Stimulated activated CD8-positive, alpha-beta memory T cell treated with anti-CD3 and anti-CD28 coated beads, Interleukin-7, amount 100 ng/mL, for 24 hours (primary cell): ENCODE measurements around the gene LAMB1.

ENCODE experiments used
- DNase-seq: peaks from one replicate; pipeline ENCODE4 v3.0.0-alpha.2; 2020; ENCODE audit warnings: low read depth

The LAMB1 gene

DNA sequence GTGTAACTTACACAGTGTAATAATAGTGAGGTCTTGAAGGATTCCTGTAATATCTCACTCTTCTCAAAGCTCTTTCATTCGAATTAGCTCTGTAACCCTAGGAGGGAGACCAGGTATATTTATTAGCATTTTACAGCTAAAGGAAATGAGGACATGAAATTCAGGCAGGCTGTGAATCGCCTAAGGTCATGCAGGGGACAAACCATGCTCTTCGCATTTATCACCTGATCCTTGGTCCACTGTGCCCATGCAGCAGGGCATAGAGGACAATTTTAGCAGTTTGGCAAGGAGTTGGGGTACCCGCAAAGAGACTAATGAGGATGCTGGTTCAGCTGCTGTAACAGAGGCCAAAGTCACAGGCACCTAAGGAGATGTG lies 14.8 kb upstream of the LAMB1 start:
- DNase-seq, result no peak

DNA sequence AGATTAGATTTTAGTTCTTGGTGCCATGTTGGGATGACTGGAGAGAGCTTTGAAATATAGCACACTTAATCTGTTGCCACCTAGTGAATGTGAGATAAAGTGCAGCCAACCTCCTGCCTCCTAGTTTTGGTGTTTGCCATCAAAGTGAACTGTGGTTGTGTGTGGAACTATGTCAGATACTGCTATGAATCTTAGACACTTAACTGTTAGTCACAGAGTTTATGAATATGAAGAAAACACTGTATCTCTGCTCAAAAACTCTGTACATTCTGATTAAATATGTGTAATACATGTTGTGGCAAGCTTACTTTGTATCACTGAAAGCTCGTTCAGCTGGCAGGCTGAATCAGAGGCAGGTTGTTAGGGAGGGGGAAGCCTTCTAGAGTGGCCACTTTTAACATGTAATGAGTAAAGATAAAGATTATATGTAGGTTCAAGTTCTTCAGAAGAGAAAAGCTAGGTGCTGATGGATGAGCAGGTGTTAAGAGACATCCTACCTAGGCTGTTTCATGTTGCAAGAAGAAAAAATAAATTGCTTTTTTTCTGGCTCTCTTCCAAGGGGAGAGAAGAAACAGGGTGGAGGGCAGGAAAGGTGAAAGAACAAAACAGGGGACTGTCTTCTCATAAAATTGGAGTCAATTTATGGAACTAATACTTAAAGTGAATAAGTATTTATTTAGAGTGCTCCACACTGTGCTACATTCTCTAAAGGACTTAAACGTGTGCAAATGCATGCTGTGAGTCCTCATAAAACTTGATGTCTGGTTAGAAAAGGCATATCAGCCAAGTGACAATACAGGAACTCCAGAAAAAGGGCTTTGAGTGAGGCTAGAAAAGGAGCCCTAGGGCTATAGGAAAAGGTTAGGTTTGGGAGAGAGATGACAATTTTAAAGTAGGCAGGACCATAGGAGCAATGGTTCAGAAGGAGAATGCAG lies 14.1 kb upstream of the LAMB1 start:
- no peak for DNase-seq

DNA sequence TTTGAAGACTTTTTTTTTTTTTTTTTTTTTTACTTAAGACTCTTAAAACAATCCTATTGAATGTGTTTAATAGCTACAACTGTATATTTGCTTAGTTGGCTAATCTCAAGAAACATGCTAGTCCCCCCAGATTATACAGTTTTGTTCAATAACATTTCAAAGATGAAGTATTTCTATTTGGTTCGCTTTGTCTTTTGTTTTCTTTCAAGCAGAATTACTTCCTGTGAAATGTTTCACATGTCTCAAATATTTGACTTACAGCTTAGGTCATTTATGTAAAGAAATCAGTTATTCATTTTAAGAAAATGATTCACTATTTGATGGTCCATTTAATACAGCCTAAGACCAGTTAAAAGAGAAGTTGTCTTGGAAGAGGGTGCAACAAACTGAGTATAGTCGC lies 12.8 kb upstream of the LAMB1 start:
- DNase-seq, result no peak

DNA sequence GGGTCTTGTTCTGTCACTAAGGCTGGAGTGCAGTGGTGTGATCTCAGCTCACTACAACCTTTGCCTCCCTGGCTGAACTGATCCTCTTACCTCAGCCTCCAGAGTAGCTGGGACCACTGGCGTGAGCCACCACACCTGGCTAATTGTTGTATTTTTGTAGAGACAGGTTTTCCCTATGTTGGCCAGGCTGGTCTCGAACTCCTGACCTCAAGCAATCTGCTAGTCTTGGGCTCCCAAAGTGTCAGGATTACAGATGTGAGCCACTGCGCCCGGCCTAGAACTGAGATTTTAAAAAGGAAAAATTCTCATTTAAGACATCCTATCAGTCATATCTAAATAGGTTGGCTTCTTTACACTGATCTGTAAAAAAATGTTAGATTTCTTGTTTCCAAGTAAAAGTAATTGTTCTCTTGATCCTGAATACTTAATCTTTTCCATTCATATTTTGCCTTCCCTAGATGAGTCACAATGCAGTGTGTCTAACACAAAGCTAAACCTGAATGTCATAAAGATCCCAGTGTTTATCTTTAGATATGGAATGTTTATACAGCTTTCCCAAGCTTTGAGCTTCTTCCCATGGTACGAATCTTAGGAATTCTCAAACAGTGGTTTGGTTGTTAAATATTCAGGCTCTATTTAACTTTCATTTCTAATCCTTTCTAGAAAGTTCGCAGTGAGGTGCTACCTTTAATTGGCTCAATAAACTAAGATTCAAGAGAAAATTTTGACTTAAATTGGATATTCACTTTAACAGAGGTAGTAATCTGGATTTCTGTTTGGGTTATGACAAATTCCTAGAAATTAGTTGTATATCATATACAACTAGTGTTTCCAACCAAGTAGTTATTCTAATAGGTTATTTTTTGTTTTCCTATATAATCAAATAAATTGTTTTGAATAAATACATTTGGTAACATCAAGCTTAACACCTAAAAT lies 12.1 kb upstream of the LAMB1 start:
- DNase-seq, result no peak

DNA sequence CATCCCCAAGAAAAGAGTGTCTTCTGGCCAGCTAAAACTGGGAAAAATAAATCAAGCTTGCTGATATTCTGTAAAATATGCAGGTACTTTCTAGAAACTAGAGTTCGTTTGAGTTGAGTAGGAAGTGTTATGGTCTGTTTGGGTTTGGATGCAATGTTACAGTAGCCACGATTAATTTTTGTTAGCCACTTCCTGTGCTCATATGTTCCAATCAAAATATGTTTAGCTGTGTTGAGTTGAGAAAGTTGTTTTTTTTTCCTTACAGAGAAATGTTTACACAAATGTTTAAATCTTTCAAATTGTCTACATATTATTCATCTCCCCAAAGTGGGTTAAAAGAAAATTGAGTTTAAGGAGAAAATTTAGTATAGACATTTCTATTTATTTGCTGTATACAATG lies 11.3 kb upstream of the LAMB1 start:
- DNase-seq, result no peak

DNA sequence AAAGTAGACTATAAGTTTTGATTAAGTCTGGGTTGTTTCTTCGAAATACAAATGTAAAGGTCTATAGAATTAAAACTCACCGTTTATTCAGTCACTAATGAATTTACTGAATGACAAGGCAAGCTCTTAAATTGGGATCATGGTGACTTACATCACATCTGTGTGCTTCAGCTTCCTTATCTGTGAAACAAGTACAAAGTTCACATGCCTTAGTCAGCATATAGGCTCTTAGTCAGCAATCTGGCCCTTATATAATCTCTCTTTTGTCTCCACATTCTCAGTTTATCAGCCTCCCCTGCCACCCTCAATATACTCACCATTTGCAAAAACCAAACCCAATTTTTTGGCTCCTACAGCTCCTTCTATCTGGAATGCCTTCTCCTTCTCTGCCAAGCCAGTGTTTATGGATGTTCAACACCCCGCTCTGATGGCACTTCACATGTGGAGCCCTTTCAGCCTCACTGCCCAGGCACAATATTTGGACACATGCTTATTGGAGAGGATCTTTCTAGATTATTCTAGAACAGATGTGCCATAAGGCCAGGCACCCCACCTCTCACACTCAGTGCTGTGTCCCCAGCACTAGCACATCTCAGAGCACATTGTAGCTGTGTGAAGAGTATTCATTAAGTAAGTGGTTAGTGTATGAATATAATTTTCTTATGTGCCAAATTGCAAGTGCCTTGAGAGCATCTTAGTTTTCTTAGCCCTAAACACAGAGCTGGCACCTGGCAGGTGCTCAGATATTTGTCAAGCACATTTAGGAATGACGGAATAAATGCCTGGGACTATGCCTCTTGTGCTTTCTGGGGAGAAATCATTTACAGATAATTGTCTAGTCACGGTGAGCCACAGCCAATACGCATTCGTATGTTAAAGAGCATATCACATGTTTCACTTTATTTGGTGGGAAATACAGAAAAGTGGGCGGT lies 9.8 kb upstream of the LAMB1 start:
- no peak for DNase-seq

DNA sequence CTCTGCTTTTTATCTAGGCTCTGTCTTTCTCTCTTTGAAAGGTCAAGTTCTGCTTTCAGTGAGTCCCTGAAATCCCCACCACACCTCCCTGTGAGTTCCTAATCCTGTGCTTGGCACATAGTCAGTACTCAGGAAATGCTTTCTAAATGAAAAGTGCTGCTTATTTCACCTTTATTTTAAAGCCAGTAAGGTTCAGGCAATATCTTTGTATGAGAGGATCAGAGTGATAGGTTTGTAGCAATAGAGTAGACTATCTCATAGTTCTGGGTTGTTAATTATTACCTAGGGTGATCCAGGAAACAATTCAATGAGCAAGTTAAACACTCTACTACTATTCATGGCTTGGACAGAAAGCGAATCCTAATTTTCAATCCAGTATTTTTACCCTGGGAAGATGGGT lies 7.4 kb upstream of the LAMB1 start:
- no peak for DNase-seq

DNA sequence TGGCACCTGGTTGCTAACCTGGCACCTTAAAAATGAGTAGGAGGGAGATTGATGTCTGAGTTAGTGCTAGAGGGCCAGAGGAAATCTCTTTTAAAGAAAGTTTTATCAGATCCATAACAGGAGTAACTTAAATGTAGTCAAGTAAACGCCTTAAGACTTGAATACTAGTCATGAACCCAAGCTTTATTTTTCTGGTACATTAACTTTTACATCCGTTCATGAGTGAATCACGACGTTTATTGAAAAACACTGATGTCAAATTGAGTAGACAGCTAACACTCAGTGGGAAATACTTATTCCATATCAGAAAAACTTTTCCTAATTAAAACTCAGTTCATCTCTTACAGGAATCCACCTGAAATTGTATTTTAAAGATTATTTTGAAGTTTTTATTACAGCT lies 6.9 kb upstream of the LAMB1 start:
- DNase-seq, result no peak

DNA sequence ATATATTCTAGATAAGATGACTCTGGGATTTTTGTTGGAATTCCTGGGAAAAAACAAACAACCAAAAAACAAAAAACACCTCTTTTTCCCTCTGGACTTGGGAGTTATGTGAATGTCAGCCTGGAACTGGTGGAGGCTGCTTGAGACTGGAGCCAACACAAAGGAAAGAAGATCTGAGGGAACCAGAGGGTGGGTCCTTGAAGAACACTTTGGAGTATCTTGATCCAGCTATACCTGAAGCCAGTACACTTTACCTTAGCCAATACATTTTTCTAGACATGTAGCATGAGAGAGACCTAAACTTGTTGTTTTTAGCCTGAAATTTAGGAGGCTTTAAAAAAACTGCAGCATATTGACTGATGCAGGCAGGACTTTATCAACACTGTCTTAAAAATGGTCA lies 5.9 kb upstream of the LAMB1 start:
- no peak for DNase-seq

DNA sequence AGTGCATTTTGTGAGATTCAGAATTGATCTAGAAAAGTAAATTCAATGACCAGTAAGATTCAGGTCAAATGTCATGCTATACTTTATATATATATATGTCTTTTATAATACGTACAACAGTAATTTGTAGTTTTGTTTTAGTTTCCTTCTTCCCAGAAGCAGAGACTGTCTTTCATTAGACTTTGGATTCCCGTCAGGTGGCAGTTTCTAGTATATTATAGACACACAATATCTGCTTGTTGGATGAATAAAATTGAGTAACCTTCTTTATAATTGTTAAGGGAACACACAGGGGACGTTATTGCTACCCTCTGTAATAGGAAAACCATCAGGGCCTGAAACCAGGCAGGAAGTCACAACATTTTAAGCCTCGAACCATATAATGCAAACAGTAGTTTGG lies 5.3 kb upstream of the LAMB1 start:
- no peak for DNase-seq

DNA sequence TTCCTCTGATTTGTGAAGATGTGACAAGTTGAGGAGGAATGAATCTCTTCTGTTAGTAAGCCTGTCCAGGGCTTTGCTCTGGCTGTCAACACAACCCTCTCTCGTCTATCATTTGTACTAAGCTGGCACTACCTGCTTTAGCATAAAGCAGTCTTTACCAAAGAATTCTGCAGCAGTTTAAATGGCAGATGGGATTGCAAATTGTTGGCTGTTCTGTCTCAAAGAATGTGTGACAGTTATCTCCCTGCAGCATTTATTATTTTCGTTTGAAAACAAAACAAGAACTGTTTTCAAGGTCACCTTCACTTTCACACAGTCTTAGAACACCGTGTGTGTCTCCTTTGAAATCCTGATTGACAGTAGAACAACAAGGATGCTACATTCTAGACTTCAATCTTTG lies 4.8 kb upstream of the LAMB1 start:
- DNase-seq, result no peak

DNA sequence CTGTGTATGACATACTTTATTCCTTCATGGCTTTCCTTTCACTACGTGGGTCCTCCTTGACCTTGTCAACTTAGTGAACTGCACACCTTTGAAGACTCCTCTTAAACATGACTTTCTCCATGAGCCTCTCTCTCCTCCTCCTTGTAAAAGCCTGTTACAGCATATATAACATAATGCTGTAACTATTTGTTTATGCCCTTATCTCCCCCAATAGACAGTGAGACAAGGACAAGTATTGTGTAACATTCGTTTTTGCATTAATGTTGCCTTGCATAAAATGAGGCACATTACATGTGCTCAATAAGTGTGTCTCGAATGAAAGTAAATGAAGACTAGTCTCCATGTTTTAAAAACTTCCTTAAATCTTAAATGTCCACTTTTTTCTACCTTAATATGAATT lies 4.3 kb upstream of the LAMB1 start:
- no peak for DNase-seq

DNA sequence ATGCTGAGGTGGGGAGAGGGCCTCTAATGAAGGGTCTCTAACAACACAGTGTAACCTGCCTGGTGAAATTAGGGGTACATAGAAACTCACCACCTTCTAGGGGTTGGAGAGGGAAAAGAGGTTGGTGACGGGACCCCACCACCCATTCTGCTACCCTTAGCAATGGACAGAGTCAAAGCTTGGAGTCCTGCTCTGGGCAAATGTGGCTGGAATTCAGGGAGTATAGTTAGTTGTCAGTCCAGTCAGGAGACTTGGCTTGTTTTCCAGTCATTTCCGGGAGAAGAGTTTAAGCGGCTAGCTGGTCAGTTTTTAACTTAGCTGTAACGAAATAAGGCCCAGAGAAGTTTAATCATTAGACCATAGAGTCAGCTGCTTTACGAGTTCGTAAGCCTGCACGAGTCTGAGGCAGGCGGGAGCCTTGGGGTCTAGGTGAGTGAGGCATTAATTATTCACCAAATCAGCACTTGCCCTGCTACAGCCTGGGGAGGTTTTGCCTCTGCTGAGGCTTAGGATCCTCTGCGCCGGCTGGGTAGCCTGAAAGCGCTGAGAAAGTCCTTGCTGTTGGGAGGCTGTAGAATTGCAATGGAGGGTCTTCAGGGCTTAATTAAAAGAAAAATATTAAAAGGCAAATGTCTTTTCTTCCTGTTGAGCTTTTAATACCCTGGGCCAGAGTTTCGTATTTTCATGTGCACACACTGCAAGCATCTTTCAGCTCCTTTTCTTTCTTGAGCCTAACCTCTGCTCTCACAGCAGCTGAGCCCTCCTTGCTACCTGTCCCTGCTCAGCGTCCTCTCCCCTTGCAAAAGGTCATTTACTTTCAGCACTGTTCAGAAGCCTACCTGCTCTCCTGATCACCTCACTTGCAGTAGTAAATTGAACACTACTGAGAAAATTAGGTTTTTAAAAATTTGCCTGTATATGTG lies 1.5 kb upstream of the LAMB1 start:
- DNase-seq, result no peak

DNA sequence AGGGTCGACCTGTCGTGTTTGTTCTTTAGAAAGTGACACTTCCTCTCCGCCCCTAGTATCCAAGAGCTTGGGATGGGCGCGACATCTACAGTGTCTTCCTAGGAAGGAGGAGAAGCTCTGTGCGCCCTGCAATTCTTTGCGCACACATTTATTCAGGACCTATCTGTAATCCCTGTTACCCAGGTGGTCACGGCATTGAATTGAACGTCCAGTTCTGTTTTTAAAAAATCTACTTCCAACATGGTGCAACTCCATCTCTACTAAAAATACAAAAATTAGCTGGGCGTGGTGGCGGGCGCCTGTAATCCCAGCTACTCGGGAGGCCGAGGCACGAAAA lies 606 bp upstream of the LAMB1 start:
- no peak for DNase-seq

DNA sequence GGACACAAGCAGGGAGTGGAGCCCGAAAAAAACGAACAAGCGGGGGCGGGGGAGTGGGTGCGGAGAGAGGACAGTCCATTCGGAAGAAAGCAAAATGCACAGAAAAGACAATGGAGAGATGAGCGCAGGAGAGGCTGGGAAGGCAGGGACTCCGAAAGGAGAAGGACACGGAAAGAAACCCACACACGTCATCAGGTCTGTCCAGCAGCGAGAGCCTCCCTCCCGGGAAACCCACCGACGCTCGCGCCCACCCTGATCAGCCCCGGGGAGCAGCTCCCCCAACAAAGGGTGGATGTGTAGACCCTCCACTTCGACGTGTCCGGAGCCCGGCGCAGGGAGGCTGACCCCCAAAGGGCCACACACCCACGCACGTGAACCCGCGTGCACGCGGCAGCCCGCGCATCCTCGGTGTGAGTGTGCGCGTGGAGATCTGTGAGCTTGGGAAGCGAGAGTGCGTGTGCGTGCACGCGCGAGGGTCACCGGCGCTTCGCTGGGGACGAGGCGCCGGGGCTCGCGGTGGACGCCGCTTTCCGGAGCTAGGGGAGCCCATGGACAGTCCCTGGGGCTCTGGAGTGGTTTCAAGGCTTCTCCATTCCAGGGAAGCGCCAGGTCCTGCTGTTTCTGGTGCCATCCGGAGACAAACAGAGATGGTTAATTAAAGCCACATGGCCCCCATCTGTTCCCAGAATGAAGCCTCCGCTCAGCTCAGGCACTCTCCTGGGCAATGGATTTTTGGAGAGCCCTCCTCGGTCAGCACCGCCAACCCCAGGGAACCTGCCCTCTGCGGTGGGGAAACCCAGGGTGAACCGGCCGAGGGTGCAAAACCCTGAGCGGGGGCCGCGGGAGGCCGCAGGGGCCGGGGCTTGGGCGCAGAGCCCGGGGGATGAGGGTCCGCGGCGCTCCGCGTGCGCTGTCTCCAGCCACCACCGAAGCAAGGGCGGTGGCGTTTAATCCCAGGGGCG lies 916 bp downstream of the LAMB1 start:
- DNase-seq, result no peak

DNA sequence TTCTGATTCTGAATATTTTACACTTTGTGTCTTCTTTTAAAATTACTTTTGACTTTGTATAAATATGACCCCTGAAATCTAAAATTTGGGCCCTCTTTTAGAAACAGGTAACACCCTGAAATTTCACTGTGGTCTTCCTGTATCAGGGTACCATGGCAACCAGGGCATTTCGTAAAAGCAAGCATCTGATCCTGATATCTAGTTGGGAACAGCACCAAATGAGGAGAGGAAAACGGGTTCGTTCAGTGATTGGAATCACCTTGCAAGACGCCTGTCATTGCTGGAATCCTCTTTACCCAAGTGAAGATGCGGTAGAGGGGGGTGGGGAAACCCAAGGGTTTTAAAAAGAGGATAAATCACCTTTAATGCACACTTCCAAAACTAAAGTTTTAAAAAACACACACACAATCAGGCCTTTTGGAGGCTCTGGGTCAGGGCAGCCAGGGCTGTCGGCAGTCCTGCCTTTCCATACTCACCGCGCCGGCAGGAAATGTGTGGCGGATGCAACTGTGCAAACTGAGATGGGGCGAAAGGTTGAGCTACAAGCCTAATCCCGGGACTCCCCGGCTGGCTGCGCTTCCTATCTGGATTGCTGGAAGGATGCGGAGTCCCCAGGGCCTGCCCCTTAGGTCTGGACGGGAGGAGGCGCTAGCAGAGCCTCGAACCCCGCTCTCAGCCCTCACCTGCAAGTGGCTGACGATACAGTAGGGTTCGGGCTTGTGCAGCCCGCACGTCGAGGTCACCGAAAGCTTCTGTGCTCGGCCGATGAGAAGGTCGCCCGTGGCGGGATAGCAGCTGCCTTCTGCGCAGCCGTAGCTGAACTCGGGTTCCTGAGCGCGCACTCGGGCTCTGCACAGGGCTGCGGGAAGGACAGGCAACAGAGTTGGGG lies 1.8 kb downstream of the LAMB1 start:
- no peak for DNase-seq

DNA sequence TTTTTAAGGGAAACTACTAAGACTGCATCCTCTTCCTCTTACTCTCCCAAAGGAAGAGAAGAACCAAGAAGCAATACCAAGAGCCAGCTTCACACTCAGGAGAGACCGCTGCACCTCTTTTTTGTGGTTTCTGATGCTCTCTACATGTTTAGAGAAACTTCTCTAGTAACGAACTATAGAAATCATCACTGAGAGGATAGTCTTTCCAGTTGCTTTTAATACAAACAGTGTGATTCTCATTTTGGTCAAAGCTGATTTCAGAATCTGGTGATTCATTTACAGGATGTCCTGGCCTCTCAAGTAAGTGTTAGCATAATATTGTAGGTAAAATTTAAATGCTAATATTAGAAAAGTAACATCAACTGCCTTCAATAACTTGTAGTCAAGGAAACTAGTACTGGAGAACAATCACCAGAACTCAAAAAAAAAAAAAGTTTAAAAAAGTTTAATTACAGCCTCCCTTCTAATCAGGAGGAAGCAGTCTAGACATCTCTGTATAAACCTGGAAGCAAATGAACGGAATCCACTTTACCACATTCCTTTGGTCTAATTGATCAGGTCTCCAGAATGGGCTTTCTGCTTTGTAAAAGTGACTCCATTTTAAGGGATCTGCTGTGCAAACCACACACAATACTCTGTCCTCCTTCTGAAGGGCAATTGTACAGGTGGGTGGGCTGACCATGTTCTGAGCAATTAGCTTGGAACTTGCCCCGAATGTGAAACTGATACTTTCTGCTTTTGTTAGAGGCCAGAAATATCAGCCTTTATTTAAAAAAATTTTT lies 3.0 kb downstream of the LAMB1 start:
- no peak for DNase-seq
